GM18868 (cell line): Measurements from ENCODE around the gene ZNF566.
A peak's percentile ranks its signal among the peaks of the same experiment; 100 is the strongest.
"Not testable (repeated sequence)": the region's sequence is repeated elsewhere in the genome, so short reads cannot be mapped to it uniquely, and the experiment has no call there.

Source experiments
- ATAC-seq: cut with Tn5 transposase; IDR thresholded peaks from one replicate; pipeline ENCODE4 v1.9.1; 2021; ENCODE audit warnings: mild to moderate bottlenecking, moderate library complexity; ENCODE audit not compliant: unreplicated experiment

Gene ZNF566

DNA sequence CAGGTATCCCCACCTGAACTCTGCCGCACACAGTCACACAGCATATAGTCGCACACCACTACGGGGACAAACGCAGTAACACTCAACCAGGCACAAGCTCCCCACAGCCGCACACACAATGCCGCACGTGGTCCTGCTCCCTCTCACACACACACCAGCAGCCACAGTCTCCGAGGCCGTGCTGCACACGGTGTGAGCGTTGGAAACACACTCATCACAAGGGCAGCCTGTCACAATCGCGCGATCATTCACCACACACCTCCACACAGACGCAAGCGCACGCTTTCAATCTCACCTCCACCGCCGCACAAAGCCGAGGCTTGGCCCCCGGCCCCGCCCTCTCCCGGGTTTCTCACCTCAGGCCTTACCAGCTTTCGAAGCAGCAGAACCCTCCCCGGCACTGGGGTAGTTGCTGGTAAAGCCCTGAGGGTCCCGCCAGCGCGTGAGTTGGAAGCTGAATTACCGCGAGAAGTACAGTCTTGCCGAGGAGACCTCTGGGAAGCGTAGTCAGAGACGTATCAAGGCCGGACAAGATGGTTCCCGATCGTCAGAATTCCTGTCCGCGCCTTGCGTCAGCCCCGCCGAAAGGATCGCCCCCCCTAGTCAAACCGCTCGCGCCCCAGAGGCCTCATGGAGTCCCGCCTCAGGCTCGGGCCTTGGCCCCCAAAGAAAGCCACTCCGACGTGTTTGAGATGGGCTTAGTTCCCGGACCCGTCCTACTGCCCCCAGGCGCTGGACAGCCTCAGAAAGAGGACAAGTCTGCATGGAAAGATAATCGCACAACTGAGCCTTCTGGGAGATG lies at the start of gene ZNF566:
ZNF566 (minus strand) TSS at position 444 of the 802 bp plus-strand sequence. CDS start 13,004 bp downstream, outside the sequence.
- peak; percentile 85 for ATAC-seq

DNA sequence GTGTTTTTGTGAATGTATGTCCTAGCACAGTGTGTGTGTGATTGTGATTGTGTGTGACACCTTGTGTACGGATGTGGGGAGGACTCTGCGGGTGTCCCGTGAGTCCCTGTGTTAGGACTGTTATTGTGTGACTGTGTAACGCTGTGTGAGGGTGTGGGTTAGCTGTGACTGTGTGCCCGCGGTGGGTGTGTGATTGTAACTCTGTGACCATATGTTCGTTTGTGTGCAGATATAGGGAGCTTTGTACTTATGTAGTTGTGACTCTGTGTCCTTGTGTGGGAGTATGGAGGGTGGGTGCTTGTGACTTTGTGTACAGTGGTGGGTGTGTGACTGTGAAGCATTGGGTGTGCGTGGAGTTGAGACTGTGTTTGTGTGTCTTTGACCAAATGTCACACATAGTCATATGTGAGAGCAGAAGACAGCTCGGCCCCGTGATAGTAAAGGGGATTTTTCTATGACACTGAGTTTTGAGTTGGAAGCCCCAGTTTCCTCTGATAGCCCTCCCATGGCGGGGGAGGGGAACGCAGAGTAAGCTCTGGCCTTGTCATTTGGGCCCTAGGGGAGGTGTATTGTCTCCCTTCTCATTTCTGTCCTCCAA lies 39.7 kb upstream of the ZNF566 start:
- peak; percentile 30 for ATAC-seq

DNA sequence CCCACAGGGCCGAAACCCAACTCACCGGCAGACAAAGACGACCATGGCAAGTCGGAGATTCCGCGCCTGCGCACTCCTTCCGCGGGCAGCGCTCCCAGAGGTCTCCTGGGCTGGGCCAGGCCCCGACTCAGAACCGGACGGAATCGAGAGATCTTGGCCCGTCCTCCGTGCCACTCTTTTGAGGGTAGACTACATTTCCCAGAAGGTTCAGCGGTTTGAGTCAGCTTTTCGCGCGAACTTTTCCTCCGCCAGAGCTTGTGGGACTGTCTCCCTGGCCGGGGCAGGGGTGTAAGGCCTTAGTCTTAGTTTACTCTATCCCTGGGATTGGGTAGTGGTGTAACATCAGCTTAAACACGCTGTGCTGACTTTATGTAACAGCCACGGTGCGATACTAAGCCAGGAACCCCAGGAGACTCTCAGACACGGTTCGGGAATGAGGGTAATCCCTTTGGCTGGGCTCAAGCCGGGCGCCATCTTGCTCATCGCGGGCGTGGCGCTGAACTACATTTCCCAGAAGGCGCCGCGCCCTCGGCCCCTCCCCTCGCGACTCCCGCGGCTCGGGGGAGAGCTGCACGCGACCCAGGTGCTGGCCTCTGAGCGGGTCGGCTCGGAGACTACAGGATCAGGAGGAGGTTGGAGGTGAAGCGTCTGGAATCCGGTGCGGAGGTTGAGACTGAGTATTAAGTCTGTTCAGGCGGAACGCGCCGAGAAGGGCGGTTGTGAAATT lies 39.0 kb upstream of the ZNF566 start, which contains the start of gene ZNF260:
ZNF260 (minus strand) TSS at position 78 of the 727 bp plus-strand sequence. CDS start 13,033 bp downstream, outside the sequence.
- peak; percentile 85 for ATAC-seq

GRCh38 chr19:36527873-36528193 lies 38.5 kb upstream of the ZNF566 start:
- no peak for ATAC-seq

DNA sequence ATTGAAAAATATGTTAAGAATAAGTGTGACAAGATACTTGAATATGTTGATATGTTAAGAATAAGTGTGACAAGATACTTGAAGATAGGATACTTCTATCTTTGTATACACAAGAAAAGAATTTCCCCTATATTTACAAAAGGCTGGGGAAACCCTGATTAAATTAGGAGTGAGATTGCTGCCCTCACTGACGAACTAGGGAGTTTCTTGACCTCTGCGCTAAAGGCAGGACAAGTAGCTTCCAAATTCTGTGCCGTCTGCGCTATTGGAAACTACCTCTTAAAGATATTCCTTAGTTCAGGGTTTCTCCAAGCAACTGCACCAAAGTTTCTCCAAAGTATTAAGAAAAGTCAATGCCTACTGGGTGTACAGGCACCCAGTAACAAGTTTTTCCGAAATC lies 38.0 kb upstream of the ZNF566 start:
- no peak for ATAC-seq

- ATAC-seq = no peak
Observed at GRCh38 chr19:36526581-36526980, 37.2 kb upstream of the ZNF566 start.

- ATAC-seq = no peak
Observed at GRCh38 chr19:36524617-36525016, 35.3 kb upstream of the ZNF566 start.

DNA sequence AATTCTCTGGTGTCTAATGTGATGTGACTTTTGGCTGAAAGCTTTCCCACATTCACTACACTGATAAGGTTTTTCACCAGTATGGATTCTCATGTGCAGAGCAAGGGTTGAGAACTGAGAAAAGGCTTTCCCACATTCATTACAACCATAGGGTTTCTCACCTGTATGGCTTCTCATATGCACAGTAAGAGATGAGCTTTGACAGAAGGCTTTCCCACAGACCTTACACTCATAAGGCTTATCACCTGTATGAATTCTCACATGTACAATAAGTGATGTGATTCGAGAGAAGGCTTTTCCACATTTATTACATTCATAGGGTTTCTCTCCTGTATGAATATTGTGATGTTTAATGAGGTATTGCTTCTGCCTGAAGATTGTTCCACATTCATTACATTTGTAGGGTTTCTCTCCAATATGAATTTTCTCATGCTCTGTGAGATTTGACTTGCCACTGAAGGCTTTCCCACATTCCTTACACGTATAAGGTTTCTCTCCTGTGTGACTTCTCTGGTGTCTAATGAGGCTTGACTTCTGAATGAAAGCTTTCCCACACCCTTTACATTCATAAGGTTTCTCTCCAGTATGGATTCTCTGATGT lies 24.8 kb upstream of the ZNF566 start:
- ATAC-seq = no peak

- no peak for ATAC-seq
Observed at GRCh38 chr19:36508325-36508724, 19.0 kb upstream of the ZNF566 start.

DNA sequence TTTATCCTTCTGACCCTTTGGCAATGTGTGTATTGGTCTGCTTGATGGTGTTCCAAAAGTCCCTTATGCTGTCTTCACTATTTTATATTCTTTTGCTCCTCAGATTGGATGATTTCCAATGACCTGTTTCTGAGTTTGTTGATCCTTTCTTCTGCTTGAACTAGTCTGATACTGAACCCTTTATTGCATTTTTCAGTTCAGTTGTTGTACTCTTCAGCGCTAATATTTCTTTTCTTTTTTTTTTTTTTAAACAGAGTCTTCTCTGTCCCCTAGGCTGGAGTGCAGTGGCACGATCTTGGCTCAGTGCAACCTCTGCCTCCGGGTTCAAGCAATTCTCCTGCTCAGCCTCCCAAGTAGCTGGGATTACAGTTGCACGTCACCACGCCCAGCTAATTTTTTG lies 12.6 kb upstream of the ZNF566 start:
- ATAC-seq = no peak

DNA sequence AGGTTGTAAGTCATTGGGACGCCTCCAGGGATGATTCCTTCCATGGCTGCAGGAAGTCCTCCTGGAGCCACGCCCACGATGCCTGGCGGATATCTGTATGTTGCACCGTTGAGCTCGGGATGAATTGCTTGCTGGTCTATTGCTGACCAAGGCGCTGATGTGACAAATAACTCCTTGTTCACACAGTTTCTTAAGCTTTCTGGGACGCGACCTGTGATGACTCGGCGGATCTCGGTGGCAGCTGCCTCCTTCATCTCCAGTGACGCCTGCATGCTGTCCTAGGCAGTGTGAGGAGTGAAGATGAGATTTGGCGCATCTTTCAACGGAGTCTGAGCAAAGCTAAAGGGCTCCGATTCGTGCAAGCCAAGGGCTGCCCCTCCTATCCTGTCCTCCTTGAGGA lies 7.6 kb upstream of the ZNF566 start:
- no peak for ATAC-seq

DNA sequence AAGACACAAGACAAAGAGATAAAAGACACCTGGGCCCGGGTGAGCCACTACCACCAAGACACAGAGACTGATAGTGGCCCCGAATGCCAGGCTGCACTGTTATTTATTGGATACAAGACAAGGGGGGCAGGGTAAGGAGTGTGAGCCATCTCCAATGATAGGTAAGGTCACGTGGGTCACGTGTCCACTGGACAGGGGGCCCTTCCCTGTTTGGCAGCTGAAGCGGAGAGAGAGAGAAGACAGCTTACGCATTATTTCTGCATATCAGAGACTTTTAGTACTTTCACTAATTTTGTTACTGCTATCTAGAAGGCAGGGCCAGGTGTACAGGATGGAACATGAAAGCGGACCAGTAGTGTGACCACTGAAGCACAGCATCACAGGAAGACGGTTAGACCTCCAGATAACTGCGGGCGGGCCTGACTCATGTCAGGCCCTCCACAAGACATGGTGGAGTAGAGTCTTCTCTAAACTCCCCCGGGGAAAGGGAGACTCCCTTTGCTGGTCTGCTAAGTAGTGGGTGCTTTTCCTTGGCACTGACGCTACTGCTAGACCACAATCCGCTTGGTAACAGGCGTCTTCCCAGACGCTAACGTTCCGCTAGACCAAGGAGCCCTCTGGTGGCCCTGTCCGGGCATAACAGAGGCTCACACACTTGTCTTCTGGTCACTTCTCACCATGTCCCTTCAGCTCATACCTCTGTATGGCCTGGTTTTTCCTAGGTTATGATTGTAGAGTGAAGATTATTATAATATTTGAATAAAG lies 3.5 kb upstream of the ZNF566 start:
- ATAC-seq = not testable (repeated sequence)

DNA sequence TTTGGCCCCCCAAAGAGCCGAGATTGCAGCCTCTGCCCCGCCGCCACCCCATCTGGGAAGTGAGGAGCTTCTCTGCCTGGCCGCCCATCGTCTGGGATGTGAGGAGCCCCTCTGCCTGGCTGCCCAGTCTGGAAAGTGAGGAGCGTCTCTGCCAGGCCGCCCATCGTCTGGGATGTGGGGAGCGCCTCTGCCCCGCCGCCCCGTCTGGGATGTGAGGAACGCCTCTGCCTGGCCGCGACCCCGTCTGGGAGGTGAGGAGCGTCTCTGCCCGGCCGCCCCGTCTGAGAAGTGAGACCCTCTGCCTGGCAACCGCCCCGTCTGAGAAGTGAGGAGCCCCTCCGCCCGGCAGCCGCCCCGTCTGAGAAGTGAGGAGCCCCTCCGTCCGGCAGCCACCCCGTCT lies 1.5 kb upstream of the ZNF566 start:
- not testable (repeated sequence) for ATAC-seq

DNA sequence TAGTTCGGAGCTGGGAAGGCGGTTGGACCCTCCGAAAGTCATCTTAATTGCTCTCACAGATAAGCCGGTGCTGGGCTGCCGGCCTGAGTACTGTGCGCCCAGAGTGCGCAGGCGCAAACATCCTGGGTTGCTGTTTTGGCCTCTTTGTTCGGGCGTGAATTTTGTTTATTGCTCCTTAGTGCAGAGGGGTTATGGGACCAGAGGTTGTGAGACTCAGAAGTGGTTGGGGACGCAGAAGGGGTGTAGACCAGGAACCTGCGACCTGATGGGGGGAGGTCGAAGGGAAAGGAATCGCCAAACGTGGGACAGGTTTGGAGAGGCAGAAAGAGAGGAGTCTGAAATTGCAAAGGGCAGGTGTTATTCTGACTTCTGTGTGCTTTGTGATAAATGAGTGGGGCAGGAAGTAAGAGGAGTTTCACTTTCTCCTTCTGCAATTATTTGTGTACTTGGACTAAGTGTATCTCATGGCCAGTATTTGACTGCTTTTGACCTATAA lies 607 bp upstream of the ZNF566 start:
- peak; percentile 67 for ATAC-seq

DNA sequence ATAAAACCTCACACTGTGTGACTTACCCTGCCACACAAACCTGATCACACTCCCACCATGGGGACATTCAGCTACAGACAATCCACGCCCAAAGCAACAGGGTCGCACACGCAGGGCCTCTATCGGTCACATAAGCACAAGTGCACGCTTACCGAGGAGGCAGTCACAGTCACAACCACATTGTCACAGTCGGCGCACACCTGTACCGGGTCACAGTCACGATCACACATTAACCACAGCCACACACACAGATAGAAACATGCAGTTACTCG lies 579 bp downstream of the ZNF566 start:
- peak; percentile 20 for ATAC-seq

GRCh38 chr19:36488118-36488845 lies 1.1 kb downstream of the ZNF566 start:
- no peak for ATAC-seq

DNA sequence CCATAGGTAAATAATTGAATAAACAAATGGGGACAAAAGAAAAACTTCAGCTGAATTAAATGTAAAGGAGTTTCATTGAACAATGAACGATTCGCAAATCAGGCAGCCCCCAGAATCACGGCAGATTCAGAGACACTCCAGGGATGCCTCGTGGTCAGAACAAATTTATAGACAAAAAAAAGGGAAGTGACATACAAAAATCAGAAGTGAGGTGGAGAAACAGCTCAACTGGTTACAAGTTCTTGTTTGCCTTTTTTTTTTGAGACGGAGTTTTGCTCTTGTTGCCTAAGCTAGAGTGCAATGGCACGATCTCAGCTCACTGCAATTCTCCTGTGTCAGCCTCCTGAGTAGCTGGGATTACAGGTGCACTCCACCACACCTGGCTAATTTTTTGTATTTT lies 5.7 kb downstream of the ZNF566 start:
- no peak for ATAC-seq

DNA sequence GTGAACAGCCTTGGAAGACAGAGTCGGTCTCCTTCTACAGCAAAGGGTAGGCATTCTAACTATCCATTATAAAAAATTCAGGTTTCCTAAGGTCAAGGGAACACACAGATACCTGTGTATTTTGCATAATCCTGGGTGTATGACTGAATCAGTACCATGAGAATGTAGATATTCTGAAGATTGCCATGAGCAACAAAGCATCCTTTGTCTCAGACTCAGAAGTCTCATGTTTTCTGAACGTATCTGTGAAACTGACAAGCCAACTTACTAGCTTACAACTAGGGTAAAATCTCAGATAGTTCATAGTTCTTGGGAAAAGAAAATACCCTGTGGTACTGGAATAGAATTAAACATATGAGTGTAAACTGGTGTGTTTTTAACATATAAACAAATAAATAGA lies 6.5 kb downstream of the ZNF566 start:
- no peak for ATAC-seq

GRCh38 chr19:36460046-36460445 lies 29.3 kb downstream of the ZNF566 start:
- no peak for ATAC-seq

DNA sequence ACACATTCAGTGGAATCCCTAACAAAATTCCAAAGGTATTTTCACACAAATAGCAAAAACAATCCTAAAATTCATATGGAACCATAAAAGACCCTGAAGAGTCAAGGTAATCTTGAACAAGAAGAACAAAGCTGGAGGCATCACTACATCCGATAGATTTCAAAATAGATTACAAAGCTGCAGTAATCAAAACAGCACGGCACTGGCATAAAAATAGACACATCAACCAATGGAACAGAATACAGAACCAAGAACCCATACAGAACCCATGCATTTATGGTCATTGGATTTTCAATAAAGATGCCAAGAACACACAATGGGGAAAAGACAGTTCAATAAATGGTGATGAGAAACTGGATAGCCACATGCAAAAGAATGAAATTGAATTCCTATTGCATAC lies 32.5 kb downstream of the ZNF566 start:
- ATAC-seq = no peak
